22Rv1 (cell line): ENCODE measurements around the gene BORCS5.

Experiments
- H3K27ac ChIP-seq: fragments of 450-650 bp; 2 replicates; pipeline ENCODE4 v1.5.1; 2017
- ZFX ChIP-seq: fragments of 450-650 bp; IDR thresholded peaks from 2 replicates; pipeline ENCODE4 v1.6.1; 2017; ENCODE audit warnings: antibody characterized with exemption, borderline replicate concordance
- TF ChIP-seq, protein P1 (sequence below): fragments of 450-650 bp; IDR thresholded peaks from 2 replicates; pipeline ENCODE4 v1.5.1; 2017; ENCODE audit warnings: mild to moderate bottlenecking

Gene BORCS5

DNA sequence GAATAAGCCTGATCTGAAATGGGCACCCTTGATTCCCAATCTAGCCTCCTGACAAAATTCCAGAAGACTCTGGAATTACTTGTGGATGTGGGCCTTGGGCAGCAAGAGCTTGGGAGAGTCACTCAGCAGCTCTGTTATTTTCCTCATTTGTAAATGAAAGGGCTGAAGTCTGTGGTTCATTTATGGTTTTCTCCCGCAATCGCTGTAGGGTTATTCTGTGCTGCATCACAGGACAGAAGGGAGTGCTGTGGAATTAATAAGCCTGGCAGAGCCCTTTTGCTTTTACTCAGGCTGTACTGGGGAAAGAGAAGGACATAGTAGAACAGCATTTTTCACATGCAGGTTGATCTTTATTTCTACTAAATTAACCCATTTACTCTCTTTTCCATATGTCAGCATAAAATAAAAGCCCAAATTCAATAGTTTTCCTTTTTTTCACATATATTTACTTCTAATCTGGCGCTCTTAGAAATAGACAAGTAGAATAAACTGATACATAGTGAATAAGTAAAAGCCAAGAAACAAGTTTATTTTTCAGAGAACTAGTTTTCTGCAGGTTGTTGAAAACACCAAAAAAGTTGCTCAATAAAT is 156.6 kb downstream of the BORCS5 start:
- no peak overlapping the region for H3K27ac ChIP-seq
- TF ChIP-seq ZFX = no peak
- TF ChIP-seq, protein P1, sequence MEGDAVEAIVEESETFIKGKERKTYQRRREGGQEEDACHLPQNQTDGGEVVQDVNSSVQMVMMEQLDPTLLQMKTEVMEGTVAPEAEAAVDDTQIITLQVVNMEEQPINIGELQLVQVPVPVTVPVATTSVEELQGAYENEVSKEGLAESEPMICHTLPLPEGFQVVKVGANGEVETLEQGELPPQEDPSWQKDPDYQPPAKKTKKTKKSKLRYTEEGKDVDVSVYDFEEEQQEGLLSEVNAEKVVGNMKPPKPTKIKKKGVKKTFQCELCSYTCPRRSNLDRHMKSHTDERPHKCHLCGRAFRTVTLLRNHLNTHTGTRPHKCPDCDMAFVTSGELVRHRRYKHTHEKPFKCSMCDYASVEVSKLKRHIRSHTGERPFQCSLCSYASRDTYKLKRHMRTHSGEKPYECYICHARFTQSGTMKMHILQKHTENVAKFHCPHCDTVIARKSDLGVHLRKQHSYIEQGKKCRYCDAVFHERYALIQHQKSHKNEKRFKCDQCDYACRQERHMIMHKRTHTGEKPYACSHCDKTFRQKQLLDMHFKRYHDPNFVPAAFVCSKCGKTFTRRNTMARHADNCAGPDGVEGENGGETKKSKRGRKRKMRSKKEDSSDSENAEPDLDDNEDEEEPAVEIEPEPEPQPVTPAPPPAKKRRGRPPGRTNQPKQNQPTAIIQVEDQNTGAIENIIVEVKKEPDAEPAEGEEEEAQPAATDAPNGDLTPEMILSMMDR = no peak

DNA sequence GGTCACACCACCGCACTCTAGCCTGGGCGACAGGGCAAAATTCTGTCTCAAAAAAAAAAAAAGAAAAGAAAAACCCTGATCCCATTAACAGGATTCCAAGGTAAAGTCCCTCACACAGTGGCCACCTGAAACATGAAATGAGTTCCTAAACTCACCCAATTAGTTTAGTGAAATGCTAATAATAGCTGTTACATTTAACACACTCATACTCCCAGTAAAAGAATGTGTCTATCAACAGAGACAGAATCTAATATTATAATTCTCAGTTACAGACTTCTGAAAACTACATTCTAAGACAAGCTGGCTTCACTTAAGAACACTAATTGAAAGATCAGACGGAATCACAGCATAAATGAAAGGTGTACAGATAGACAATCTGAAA is 161.6 kb downstream of the BORCS5 start:
- TF ChIP-seq, protein P1 = no peak
- TF ChIP-seq ZFX = no peak
- H3K27ac ChIP-seq = no peak overlapping the region; the same call in 1 of the 2 replicates

DNA sequence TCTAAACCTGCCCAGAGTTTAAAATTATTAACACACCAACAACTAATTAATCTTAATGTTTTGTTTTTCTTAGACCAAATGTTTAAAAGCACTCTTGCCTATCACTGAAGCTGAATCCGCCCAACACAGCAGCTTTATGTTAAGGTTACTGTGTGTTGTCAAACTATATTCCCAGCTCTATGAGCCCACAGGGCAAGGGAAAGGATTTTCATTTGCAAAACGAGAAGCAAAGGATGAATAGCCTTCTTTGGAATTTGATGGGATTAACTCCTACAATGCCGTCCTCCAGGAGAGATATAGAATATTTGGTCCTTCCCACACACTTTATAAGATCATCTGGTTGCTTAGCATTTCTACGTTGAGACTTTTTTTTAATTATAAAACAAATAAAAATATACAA is 162.0 kb downstream of the BORCS5 start:
- H3K27ac ChIP-seq = no peak overlapping the region; the same call in 1 of the 2 replicates
- no peak for TF ChIP-seq ZFX
- TF ChIP-seq, protein P1 = no peak
